Liver (tissue), 9 donors: ENCODE measurements around the gene CDK15. TPM values are rescaled to one million over a fixed set of nuclear protein-coding genes. Genes with fewer than 3 reads are reported as not detected.

Source experiments
- DNase-seq: peaks from one replicate; pipeline ENCODE4 v3.0.0-alpha.2; 2017; ENCODE audit warnings: low spot score
- H3K27ac ChIP-seq, 2 donors: one replicate each; pipeline ENCODE4 v1.7.0; 2013; ENCODE audit warnings: inconsistent platforms in 2 of 2, low read length in 2 of 2, control low read depth in 1 of 2, low read depth in 1 of 2, mild to moderate bottlenecking in 1 of 2
- H3K27me3 ChIP-seq, 4 donors: one replicate each; pipeline versions ENCODE4 v1.6.1 to v1.7.0; 2013; ENCODE audit warnings: low read length in 3 of 4, inconsistent platforms in 1 of 4, mild to moderate bottlenecking in 1 of 4, moderate library complexity in 1 of 4; ENCODE audit not compliant: control insufficient read depth in 4 of 4, insufficient read depth in 4 of 4
- H3K36me3 ChIP-seq, 4 donors: one replicate each; pipeline versions ENCODE4 v1.6.1 to v1.7.0; 2013; ENCODE audit warnings: low read length in 3 of 4, mild to moderate bottlenecking in 3 of 4, low read depth in 1 of 4, moderate library complexity in 1 of 4; ENCODE audit not compliant: control insufficient read depth in 4 of 4, insufficient read depth in 3 of 4
- H3K4me1 ChIP-seq, 4 donors: one replicate each; pipeline versions ENCODE4 v1.6.1 to v1.7.0; 2013; ENCODE audit warnings: low read length in 3 of 4, mild to moderate bottlenecking in 3 of 4, moderate library complexity in 1 of 4; ENCODE audit not compliant: control insufficient read depth in 4 of 4, insufficient read depth in 4 of 4
- H3K4me3 ChIP-seq, 3 donors: one replicate each; pipeline versions ENCODE4 v1.6.1 to v1.7.0; 2013; ENCODE audit warnings: low read length in 3 of 3, control low read depth in 1 of 3, low read depth in 1 of 3, mild to moderate bottlenecking in 1 of 3
- H3K9ac ChIP-seq, 2 donors: one replicate each; pipeline ENCODE4 v1.7.0; 2013; ENCODE audit warnings: low read length in 2 of 2, mild to moderate bottlenecking in 2 of 2, moderate library complexity in 2 of 2, control low read depth in 1 of 2, low read depth in 1 of 2
- H3K9me3 ChIP-seq, 4 donors: one replicate each; pipeline versions ENCODE4 v1.6.1 to v1.7.0; 2013; ENCODE audit warnings: low read length in 3 of 4; ENCODE audit not compliant: control insufficient read depth in 4 of 4
- EGR1 ChIP-seq, 2 donors: IDR thresholded peaks; 2 replicates each; pipeline ENCODE4 v1.6.1; 2016 to 2018; ENCODE audit warnings: antibody characterized with exemption in 2 of 2, low read depth in 2 of 2
- FOXA1 ChIP-seq: IDR thresholded peaks from 2 replicates; pipeline ENCODE4 v1.6.1; 2016; ENCODE audit warnings: antibody characterized with exemption
- FOXA2 ChIP-seq: IDR thresholded peaks from 2 replicates; pipeline ENCODE4 v1.6.1; 2016; ENCODE audit warnings: antibody characterized with exemption
- GABPA ChIP-seq, 2 donors: IDR thresholded peaks in 1 of 2; conservative IDR thresholded peaks in 1 of 2; 2 replicates each; pipeline ENCODE4 v1.6.1; 2016; ENCODE audit warnings: antibody characterized with exemption in 2 of 2, mild to moderate bottlenecking in 1 of 2, moderate library complexity in 1 of 2
- HNF4A ChIP-seq, 2 donors: conservative IDR thresholded peaks; 2 replicates each; pipeline ENCODE4 v1.6.1; 2016; ENCODE audit warnings: antibody characterized with exemption in 2 of 2, mild to moderate bottlenecking in 2 of 2
- HNF4G ChIP-seq: IDR thresholded peaks from 2 replicates; pipeline ENCODE4 v1.6.1; 2016; ENCODE audit warnings: antibody characterized with exemption
- JUND ChIP-seq, 2 donors: IDR thresholded peaks; 2 replicates each; pipeline ENCODE4 v1.6.1; 2016; ENCODE audit warnings: antibody characterized with exemption in 2 of 2
- NR2F2 ChIP-seq: IDR thresholded peaks from 2 replicates; pipeline ENCODE4 v1.6.1; 2016; ENCODE audit warnings: antibody characterized with exemption
- RAD21 ChIP-seq, 2 donors: IDR thresholded peaks; 2 replicates each; pipeline ENCODE4 v1.6.1; 2016; ENCODE audit warnings: antibody characterized with exemption in 2 of 2, mild to moderate bottlenecking in 2 of 2
- RXRA ChIP-seq, 2 donors: IDR thresholded peaks; 2 replicates each; pipeline ENCODE4 v1.6.1; 2017 to 2018; ENCODE audit warnings: antibody characterized with exemption in 2 of 2, mild to moderate bottlenecking in 1 of 2
- SP1 ChIP-seq: IDR thresholded peaks from 2 replicates; pipeline ENCODE4 v1.6.1; 2018; ENCODE audit warnings: antibody characterized with exemption, mild to moderate bottlenecking
- TAF1 ChIP-seq: conservative IDR thresholded peaks from 2 replicates; pipeline ENCODE4 v1.6.1; 2016; ENCODE audit warnings: antibody characterized with exemption, mild to moderate bottlenecking
- YY1 ChIP-seq: IDR thresholded peaks from 2 replicates; pipeline ENCODE4 v1.6.1; 2016; ENCODE audit warnings: antibody characterized with exemption, mild to moderate bottlenecking
- WGBS: extraction: QIAGEN DNeasy Blood & Tissue Kit; methylation state at CpG from one replicate; pipeline ENCODE4 v1.1.7; 2013; 5-methylcytosine and 5-hydroxymethylcytosine counted together
- polyA plus RNA-seq, 2 donors: library from polyadenylated mRNA; stranded (reverse) in 1 of 2; unstranded in 1 of 2; fragments of 200-250 nt in 1 of 2; fragments of >200 nt in 1 of 2; fragmentation: Nextera tagmentation in 1 of 2; extraction: Ambion mirVana in 1 of 2; gene quantifications; one replicate each; pipeline versions ENCODE4 v1.2.1 to v1.2.3, GENCODE V29; 2013 to 2015
- total RNA-seq, 2 donors: library from RNA; depleted of rRNA; stranded (reverse); fragments of >200 nt; gene quantifications; one replicate each; pipeline ENCODE4 v1.2.3, GENCODE V29; 2014
- TF ChIP-seq, protein P1 (sequence below): fragments of 150-350 bp; IDR thresholded peaks from 2 replicates; pipeline ENCODE4 v1.5.1; 2017; ENCODE audit warnings: improper control_type of control experiment, low read depth, low read length; ENCODE audit not compliant: missing input control
- TF ChIP-seq, protein P2 (sequence below): IDR thresholded peaks from 2 replicates; pipeline ENCODE4 v1.6.1; 2016; ENCODE audit warnings: antibody characterized with exemption, mild to moderate bottlenecking
- TF ChIP-seq, protein P3 (sequence below): IDR thresholded peaks from 2 replicates; pipeline ENCODE4 v1.6.1; 2016; ENCODE audit warnings: antibody characterized with exemption
- TF ChIP-seq, protein P4 (sequence below): IDR thresholded peaks from 2 replicates; pipeline ENCODE4 v1.6.1; 2016; ENCODE audit warnings: antibody characterized with exemption
- donor health status: healthy.
- donor health status: healthy.
- donor health status: healthy.
- donor health status: healthy.
- donor health status: healthy.

The CDK15 gene
- total and polyA plus RNA-seq, 4 donors: under 0.01 to 0.47 (median 0.06) TPM; not detected in 1

DNA sequence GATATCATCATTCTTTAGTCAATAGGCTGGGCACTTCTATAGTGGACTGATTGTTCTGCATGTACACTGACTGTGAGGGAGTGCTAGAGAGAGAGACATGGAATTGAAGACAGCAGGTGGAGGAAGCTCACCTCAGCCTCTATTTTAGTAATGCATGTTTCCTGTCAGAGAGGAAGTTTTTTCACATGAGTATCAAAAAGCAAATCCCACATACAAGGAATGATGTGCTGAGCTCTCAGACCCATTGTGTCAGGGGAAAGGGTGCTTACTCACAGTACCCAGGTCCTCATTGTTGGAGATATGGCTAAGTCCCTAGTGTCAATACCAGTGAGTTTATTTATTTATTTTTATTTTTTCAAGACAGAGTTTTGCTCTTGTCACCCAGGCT, 9.9 kb upstream of the CDK15 start:
- no peaks in the 10 kb centered on the region for H3K4me1 ChIP-seq
- H3K27ac ChIP-seq: no peak overlapping the region
- no peak for DNase-seq
- no peak overlapping the region for H3K9ac ChIP-seq
- TF ChIP-seq, protein P1, sequence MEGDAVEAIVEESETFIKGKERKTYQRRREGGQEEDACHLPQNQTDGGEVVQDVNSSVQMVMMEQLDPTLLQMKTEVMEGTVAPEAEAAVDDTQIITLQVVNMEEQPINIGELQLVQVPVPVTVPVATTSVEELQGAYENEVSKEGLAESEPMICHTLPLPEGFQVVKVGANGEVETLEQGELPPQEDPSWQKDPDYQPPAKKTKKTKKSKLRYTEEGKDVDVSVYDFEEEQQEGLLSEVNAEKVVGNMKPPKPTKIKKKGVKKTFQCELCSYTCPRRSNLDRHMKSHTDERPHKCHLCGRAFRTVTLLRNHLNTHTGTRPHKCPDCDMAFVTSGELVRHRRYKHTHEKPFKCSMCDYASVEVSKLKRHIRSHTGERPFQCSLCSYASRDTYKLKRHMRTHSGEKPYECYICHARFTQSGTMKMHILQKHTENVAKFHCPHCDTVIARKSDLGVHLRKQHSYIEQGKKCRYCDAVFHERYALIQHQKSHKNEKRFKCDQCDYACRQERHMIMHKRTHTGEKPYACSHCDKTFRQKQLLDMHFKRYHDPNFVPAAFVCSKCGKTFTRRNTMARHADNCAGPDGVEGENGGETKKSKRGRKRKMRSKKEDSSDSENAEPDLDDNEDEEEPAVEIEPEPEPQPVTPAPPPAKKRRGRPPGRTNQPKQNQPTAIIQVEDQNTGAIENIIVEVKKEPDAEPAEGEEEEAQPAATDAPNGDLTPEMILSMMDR: no peak
- TF ChIP-seq GABPA (IDR thresholded peaks at IDR 0.05 in 1 of 2, conservative IDR thresholded peaks at IDR 0.05 in 1 of 2) (no peak), JUND (IDR thresholded peaks at IDR 0.05) (no peak), FOXA1 (no peak), TAF1 (no peak), YY1 (no peak), HNF4A (conservative IDR thresholded peaks at IDR 0.05) (no peak), SP1 (no peak), HNF4G (no peak), RXRA (IDR thresholded peaks at IDR 0.05) (no peak), FOXA2 (no peak)
- TF ChIP-seq, protein P2, sequence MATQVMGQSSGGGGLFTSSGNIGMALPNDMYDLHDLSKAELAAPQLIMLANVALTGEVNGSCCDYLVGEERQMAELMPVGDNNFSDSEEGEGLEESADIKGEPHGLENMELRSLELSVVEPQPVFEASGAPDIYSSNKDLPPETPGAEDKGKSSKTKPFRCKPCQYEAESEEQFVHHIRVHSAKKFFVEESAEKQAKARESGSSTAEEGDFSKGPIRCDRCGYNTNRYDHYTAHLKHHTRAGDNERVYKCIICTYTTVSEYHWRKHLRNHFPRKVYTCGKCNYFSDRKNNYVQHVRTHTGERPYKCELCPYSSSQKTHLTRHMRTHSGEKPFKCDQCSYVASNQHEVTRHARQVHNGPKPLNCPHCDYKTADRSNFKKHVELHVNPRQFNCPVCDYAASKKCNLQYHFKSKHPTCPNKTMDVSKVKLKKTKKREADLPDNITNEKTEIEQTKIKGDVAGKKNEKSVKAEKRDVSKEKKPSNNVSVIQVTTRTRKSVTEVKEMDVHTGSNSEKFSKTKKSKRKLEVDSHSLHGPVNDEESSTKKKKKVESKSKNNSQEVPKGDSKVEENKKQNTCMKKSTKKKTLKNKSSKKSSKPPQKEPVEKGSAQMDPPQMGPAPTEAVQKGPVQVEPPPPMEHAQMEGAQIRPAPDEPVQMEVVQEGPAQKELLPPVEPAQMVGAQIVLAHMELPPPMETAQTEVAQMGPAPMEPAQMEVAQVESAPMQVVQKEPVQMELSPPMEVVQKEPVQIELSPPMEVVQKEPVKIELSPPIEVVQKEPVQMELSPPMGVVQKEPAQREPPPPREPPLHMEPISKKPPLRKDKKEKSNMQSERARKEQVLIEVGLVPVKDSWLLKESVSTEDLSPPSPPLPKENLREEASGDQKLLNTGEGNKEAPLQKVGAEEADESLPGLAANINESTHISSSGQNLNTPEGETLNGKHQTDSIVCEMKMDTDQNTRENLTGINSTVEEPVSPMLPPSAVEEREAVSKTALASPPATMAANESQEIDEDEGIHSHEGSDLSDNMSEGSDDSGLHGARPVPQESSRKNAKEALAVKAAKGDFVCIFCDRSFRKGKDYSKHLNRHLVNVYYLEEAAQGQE: no peak
- TF ChIP-seq, protein P3, sequence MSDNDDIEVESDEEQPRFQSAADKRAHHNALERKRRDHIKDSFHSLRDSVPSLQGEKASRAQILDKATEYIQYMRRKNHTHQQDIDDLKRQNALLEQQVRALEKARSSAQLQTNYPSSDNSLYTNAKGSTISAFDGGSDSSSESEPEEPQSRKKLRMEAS: no peak
- H3K27me3 ChIP-seq: peaks cover 0 to 4% (median 0%) of the 10 kb centered on the region in 4 donors
- H3K4me3 ChIP-seq: no peak overlapping the region
- H3K9me3 ChIP-seq: no peaks in the 10 kb centered on the region
- H3K36me3 ChIP-seq: no peaks in the 10 kb centered on the region

DNA sequence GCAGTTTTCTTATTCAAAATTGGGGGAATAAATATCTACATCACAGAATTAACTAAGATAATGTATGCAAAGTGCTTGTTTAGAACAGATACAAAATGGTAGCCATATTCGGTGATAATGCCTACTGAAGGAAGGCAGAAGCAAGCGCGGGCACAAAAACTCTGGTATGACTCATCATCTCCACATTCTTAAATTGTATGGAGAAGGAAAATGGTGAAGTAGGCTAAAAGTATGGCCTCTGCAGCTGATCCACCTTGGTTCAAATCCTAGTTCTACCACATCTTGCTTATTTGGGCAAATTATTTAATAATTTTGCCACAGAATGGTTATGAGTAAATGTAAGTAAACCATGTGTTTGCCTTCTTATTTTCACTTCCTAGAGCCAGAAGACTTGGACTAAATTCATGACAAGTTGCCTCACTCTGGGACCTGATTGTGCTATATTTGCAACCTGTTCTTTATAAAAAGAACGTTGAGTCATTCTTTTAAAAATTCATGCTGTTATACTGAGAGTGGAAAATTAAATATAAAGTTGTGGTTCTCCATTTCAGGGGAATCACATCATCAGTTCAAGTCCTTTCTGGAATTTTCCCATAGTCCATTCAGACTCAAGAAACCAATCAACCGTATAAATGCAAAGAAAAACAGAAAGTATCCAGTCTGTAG, 9.0 kb upstream of the CDK15 start:
- DNase-seq: no peak
- no peak overlapping the region for H3K9ac ChIP-seq
- no peak overlapping the region for H3K27ac ChIP-seq
- H3K4me1 ChIP-seq: no peaks in the 10 kb centered on the region
- H3K27me3 ChIP-seq: peaks cover 0 to 4% (median 0%) of the 10 kb centered on the region in 4 donors
- WGBS: 69% methylated on average over 5 of the region's 5 CpGs
- TF ChIP-seq YY1 (no peak), HNF4A (conservative IDR thresholded peaks at IDR 0.05) (no peak), FOXA1 (no peak), GABPA (IDR thresholded peaks at IDR 0.05 in 1 of 2, conservative IDR thresholded peaks at IDR 0.05 in 1 of 2) (no peak), FOXA2 (no peak), JUND (IDR thresholded peaks at IDR 0.05) (no peak), SP1 (no peak), EGR1 (IDR thresholded peaks at IDR 0.05; ENCODE audit: low read depth in 2 of 2) (no peak), NR2F2 (no peak), TAF1 (no peak), RAD21 (IDR thresholded peaks at IDR 0.05) (no peak), HNF4G (no peak), RXRA (IDR thresholded peaks at IDR 0.05) (no peak)
- TF ChIP-seq, protein P1: no peak
- TF ChIP-seq, protein P4, sequence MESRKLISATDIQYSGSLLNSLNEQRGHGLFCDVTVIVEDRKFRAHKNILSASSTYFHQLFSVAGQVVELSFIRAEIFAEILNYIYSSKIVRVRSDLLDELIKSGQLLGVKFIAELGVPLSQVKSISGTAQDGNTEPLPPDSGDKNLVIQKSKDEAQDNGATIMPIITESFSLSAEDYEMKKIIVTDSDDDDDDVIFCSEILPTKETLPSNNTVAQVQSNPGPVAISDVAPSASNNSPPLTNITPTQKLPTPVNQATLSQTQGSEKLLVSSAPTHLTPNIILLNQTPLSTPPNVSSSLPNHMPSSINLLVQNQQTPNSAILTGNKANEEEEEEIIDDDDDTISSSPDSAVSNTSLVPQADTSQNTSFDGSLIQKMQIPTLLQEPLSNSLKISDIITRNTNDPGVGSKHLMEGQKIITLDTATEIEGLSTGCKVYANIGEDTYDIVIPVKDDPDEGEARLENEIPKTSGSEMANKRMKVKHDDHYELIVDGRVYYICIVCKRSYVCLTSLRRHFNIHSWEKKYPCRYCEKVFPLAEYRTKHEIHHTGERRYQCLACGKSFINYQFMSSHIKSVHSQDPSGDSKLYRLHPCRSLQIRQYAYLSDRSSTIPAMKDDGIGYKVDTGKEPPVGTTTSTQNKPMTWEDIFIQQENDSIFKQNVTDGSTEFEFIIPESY: no peak
- TF ChIP-seq, protein P3: no peak
- no peaks in the 10 kb centered on the region for H3K9me3 ChIP-seq
- no peak overlapping the region for H3K4me3 ChIP-seq
- H3K36me3 ChIP-seq: no peaks in the 10 kb centered on the region
